GM12892 (cell line): ENCODE results near the gene LRRC61. TPM values are rescaled to one million over a fixed set of nuclear protein-coding genes. Genes with fewer than 3 reads are reported as not detected.
"Not testable (repeated sequence)": the region's sequence is repeated elsewhere in the genome, so short reads cannot be mapped to it uniquely, and the experiment has no call there.

Source experiments
- DNase-seq: peaks from one replicate; pipeline ENCODE4 v3.0.0; 2011; ENCODE audit not compliant: insufficient read length
- FAIRE-seq: peaks from 2 replicates; lab custom pipeline; 2011; peaks lifted over from hg19 to GRCh38; lab: Jason Lieb, UNC
- POLR2A ChIP-seq: IDR thresholded peaks from 2 replicates; pipeline ENCODE4 v1.6.1; 2011; ENCODE audit warnings: low read depth, low read length, control low read depth
- POLR2AphosphoS5 ChIP-seq: IDR thresholded peaks from 2 replicates; pipeline ENCODE4 v1.6.1; 2011; ENCODE audit warnings: low read depth, low read length, control low read depth
- TAF1 ChIP-seq: IDR thresholded peaks from 2 replicates; pipeline ENCODE4 v1.6.1; 2011; ENCODE audit warnings: low read depth, mild to moderate bottlenecking, control low read depth, low read length, borderline replicate concordance
- polyA plus RNA-seq: library from polyadenylated mRNA; unstranded; fragments of >200 nt; gene quantifications from one replicate; pipeline ENCODE4 v1.2.1, GENCODE V29; 2012; ENCODE audit warnings: missing spikeins, inconsistent platforms; ENCODE audit not compliant: missing spikeins

LRRC61 gene, protein sequence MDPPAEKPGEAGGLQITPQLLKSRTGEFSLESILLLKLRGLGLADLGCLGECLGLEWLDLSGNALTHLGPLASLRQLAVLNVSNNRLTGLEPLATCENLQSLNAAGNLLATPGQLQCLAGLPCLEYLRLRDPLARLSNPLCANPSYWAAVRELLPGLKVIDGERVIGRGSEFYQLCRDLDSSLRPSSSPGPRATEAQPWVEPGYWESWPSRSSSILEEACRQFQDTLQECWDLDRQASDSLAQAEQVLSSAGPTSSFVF
- polyA plus RNA-seq = 6.6 TPM

GRCh38 chr7:150322833-150323681 is at the start of gene LRRC61, which contains the start of gene ACTR3C:
TSS of gene LRRC61 (plus strand) at chr7:150323355. CDS start at chr7:150336862, 13,507 bp downstream.
TSS of gene ACTR3C (minus strand) at chr7:150323545. CDS start at chr7:150295296, 28,249 bp downstream.
- DNase-seq = no peak
- FAIRE-seq = peak; percentile 92
- TF ChIP-seq TAF1 (peak; percentile 84), POLR2AphosphoS5 (peak; percentile 81), POLR2A (peak; percentile 89)

DNA sequence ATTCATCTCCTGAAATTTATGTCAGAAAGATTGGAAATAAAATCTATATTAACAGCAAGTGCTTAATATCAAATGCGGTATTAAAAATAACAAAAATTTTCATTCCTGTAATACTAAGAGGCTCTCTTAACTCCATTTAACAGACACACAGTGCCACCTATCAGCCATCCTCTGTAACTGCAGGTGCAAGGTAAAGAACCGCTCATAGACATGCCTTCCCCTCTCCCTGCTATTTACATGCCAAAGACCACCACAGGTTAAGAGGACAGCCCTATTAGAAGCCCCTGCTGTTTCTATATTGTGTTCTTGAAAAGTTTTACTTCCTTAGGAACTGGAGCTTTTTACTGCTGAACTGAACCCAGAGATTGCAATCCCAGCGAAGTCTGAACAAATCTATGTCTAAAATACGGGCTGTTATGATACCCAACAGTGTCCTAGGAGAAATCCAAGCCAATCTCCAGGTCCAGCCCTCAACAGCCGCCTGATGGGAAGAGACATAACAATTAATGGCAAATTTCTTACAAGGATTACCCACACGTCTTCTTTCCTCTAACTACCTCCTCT is 46.9 kb upstream of the LRRC61 start:
- FAIRE-seq = not testable (repeated sequence)

GRCh38 chr7:150278383-150278782 is 44.8 kb upstream of the LRRC61 start:
- DNase-seq, FAIRE-seq: not testable (repeated sequence)

More for the DNA sequence above, 46.9 kb upstream of the LRRC61 start:
- DNase-seq = not testable (repeated sequence)

DNA sequence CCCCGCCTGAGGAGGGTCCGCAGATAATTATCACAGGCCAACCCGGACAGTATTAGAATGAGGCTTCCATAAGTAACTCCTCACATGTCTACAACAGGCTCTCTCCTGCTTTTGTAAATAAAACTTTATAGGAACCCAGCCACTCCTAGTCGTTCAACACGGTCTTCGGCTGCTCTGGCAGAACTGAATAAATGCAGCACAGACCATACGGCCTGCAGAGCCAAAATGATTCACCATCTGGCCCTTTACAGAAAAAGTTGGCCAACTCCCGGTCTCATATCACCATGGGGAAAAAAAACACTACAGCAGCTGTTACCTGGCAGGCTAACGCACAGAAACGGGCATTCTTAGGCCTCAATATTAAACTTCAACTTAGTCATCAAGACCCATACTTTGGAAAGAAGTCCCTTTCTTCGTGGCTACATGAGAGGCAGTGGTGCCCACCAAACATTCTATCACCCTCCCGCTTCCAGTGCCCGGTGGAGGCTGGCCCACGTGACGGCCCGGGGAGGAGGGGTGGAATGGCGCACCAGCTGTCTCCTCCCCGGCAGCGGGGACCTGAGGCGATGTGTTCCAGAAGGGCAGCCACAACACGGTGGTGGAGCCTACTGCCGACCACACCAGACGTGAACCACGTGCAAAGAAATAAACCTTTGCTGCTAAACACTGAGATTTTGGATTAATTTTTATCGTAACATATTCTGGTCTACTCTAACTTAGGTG is 41.3 kb upstream of the LRRC61 start:
- not testable (repeated sequence) for DNase-seq, FAIRE-seq

DNA sequence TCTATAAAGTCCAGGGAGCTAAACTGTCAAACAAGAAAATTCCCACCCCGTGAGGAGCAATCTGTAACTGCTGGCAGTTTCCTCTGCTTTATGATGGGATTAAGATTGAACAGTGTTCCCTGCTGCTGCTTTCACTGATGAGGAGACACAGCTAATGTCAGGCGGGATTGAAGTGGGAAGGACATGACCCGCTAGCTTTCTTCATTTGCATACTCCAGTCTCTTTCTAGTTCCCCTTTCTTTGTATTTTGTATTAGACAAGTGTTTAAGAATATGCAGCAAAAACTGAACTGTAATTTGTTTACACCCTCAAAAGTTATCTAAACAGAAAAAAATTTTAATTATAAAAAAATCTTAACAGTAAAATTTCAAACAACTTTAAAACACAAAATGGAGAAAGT is 40.0 kb upstream of the LRRC61 start:
- FAIRE-seq = not testable (repeated sequence)

GRCh38 chr7:150283608-150284007 is 39.5 kb upstream of the LRRC61 start:
- not testable (repeated sequence) for DNase-seq, FAIRE-seq

More for the DNA sequence above, 40.0 kb upstream of the LRRC61 start:
- DNase-seq = not testable (repeated sequence)

DNA sequence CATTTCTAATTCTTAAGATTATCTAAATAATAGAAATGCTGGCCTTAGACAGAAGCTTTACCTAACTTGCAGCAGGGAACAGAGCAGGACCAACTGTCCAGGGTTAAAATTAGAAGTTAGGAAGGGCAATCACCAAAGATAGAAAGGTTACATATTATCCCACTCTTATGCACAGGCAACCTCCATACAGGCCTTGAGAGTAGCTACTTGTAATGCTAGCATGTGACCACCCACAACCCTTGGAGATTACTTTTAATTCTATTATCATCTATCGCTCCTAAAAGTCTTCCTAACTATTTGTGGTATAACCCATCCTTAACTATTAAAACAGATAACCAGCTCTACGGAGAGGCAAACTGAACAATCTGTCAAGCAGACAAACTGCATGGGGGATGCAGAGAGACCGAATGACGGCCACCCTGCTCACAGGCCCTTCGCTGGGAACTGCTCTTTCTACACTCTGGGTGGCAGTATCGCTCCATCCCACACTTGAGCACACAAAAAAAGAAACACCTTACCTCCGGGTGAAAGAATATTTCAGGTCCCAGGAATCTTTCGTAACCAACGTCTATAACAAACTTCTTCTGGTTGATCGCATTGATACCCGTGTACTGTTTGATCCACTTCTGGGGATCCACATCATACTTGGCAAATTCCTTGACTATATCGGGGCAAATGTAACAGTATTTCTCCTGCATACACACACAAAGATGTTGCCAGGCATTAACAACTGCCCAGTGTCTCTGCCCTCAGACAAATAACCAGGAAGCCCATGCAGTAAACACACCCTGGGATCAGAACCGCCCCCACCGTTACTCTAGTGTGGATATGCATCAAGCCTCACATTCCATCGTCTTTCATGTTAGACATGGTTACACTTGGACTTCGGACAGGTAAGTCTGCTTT is 37.1 kb upstream of the LRRC61 start:
- not testable (repeated sequence) for DNase-seq
- peak; percentile 93 for FAIRE-seq

GRCh38 chr7:150287815-150288214 is 35.3 kb upstream of the LRRC61 start:
- DNase-seq, FAIRE-seq: not testable (repeated sequence)

DNA sequence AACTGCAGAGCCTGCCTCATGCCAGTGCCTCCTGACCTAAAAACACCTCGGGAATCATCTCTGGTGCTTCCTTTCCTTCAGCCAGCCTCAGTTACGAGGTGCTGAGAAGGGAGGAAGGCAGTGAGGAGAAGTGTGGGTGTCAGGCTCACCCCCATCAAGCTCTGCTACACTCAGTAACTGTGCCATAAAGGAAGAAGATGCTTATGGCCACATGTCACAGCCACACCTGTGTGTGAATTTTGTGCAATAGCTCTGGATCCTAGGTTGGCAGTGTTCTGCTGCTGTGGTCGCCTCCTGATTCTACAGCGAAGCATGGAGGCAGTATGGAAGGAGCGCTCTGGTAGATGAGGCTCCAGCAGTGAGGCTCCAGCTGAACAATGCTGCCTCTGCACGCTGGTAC is 34.3 kb upstream of the LRRC61 start:
- FAIRE-seq = not testable (repeated sequence)

DNA sequence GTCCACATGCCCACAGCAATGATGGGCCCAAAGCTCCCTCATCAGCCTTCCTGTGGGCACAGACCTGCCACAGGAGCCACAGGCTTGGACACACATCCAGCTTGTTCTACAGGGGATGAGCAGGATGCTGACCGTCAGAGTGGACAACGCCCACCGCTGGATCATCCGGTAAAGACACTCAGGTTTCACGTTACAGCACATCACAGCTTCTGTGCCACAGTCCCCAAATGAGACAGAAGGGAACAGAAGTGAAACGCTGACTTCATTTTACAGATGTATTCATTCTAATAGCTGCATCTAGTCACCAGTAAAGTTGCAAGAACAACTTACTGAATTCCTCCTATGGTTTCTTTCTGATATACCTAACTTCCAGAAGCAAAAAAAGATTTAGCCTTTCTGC is 32.8 kb upstream of the LRRC61 start:
- not testable (repeated sequence) for FAIRE-seq, DNase-seq

More for the DNA sequence above, 34.3 kb upstream of the LRRC61 start:
- not testable (repeated sequence) for DNase-seq

GRCh38 chr7:150295027-150295426 is 28.1 kb upstream of the LRRC61 start:
- DNase-seq, FAIRE-seq: not testable (repeated sequence)

- not testable (repeated sequence) for FAIRE-seq, DNase-seq
Measured at GRCh38 chr7:150295614-150296013, 27.5 kb upstream of the LRRC61 start.

DNA sequence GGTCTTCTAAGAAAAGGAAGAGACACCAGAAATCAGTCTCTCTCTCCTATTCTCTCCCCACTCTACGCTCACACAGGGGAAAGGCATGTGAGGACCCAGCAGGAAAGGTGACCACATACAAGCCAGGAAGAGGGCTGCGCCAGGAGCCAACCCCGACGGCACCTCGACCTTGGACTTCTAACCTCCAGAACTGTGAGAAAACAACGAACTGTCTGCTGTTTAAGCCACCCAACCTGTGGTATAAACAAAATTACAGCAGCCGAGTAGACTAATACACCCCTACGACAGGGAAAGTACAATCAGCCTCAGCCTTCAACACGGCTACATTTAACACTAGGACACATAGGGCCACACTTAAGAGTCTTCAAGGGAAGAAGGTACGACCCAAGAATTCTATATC is 26.4 kb upstream of the LRRC61 start:
- not testable (repeated sequence) for DNase-seq, FAIRE-seq

- not testable (repeated sequence) for DNase-seq, FAIRE-seq
Measured at GRCh38 chr7:150297978-150298377, 25.2 kb upstream of the LRRC61 start.

GRCh38 chr7:150302908-150303310 is 20.2 kb upstream of the LRRC61 start:
- not testable (repeated sequence) for FAIRE-seq

GRCh38 chr7:150304499-150305258 is 18.5 kb upstream of the LRRC61 start:
- FAIRE-seq, DNase-seq: not testable (repeated sequence)

More at GRCh38 chr7:150302908-150303310, 20.2 kb upstream of the LRRC61 start:
- DNase-seq = not testable (repeated sequence)
